K562 (cell line): ENCODE measurements around the gene UPK2. TPM values are rescaled to one million over a fixed set of nuclear protein-coding genes. Genes with fewer than 3 reads are reported as not detected.

ENCODE experiments used
- CAMTA2 ChIP-seq: fragments of 250-450 bp; sonication (Bioruptor Pico); conservative IDR thresholded peaks from 2 replicates; pipeline ENCODE4 v1.5.1; 2022
- CC2D1A ChIP-seq: fragments of 450-650 bp; IDR thresholded peaks from 2 replicates; pipeline ENCODE4 v1.6.1; 2017; ENCODE audit warnings: mild to moderate bottlenecking
- CHD4 ChIP-seq: fragments of 200-600 bp; sonication (generic); IDR thresholded peaks from 3 replicates; pipeline ENCODE4 v1.6.1; 2012; ENCODE audit warnings: low read depth, mild to moderate bottlenecking, mixed read lengths, low read length, inconsistent platforms; ENCODE audit not compliant: insufficient read depth, insufficient replicate concordance, poor library complexity, severe bottlenecking
- CTBP1 ChIP-seq: fragments of 450-650 bp; IDR thresholded peaks from 2 replicates; pipeline ENCODE4 v1.6.1; 2016; ENCODE audit warnings: borderline replicate concordance
- DNMT1 ChIP-seq: fragments of 450-650 bp; IDR thresholded peaks from 2 replicates; pipeline ENCODE4 v1.6.1; 2016; ENCODE audit warnings: antibody characterized with exemption, mild to moderate bottlenecking
- E2F1 ChIP-seq: sonication (generic); formaldehyde crosslinking; IDR thresholded peaks from 2 replicates; pipeline ENCODE4 v1.8.1; 2023; ENCODE audit warnings: mild to moderate bottlenecking, missing genetic modification reagents, moderate library complexity
- EP400 ChIP-seq: fragments of 450-650 bp; IDR thresholded peaks from 2 replicates; pipeline ENCODE4 v1.6.1; 2017; ENCODE audit warnings: antibody characterized with exemption, mild to moderate bottlenecking, moderate library complexity
- ETS1 ChIP-seq: conservative IDR thresholded peaks from 2 replicates; pipeline ENCODE4 v1.6.1; 2011; ENCODE audit warnings: low read depth, mild to moderate bottlenecking, low read length; ENCODE audit not compliant: control insufficient read depth
- FIP1L1 ChIP-seq: fragments of 200-400 bp; formaldehyde crosslinking; IDR thresholded peaks from 2 replicates; pipeline ENCODE4 v1.6.1; 2018; ENCODE audit warnings: mild to moderate bottlenecking, low read depth, low read length; ENCODE audit not compliant: poor library complexity, severe bottlenecking
- GABPB1 ChIP-seq: sonication (generic); formaldehyde crosslinking; IDR thresholded peaks from 2 replicates; pipeline ENCODE4 v1.8.0; 2022; ENCODE audit warnings: mild to moderate bottlenecking, missing genetic modification reagents
- HDAC1 ChIP-seq, 2 experiments: fragments of 450-650 bp; IDR thresholded peaks; 2 replicates each; pipeline ENCODE4 v1.6.1; 2016 to 2017; ENCODE audit warnings: inconsistent platforms in 1 of 2, mild to moderate bottlenecking in 1 of 2, moderate library complexity in 1 of 2
- L3MBTL2 ChIP-seq: fragments of 450-650 bp; IDR thresholded peaks from 2 replicates; pipeline ENCODE4 v1.6.1; 2016; ENCODE audit warnings: mild to moderate bottlenecking, moderate library complexity
- MAX ChIP-seq: sonication (generic); formaldehyde crosslinking; IDR thresholded peaks from 2 replicates; pipeline ENCODE4 v1.9.0; 2022; ENCODE audit warnings: mild to moderate bottlenecking, missing genetic modification reagents
- MTA2 ChIP-seq: fragments of 450-650 bp; IDR thresholded peaks from 2 replicates; pipeline ENCODE4 v1.6.1; 2016; ENCODE audit warnings: low read depth
- PHF8 ChIP-seq: fragments of 200-600 bp; sonication (generic); IDR thresholded peaks from 2 replicates; pipeline ENCODE4 v1.6.1; 2012; ENCODE audit warnings: mixed run types, mild to moderate bottlenecking, inconsistent platforms, low read length, moderate library complexity, borderline replicate concordance
- POLR3A ChIP-seq: IDR thresholded peaks from 2 replicates; pipeline ENCODE4 v1.6.1; 2011; ENCODE audit warnings: borderline replicate concordance, mild to moderate bottlenecking, moderate library complexity; ENCODE audit not compliant: insufficient read length, insufficient read depth; ENCODE audit errors: extremely low read depth
- RBM25 ChIP-seq: fragments of 200-400 bp; formaldehyde crosslinking; IDR thresholded peaks from 2 replicates; pipeline ENCODE4 v1.6.1; 2018; ENCODE audit warnings: low read length, low read depth, moderate library complexity; ENCODE audit not compliant: severe bottlenecking
- SMAD4 ChIP-seq: fragments of 250-450 bp; sonication (Bioruptor Pico); conservative IDR thresholded peaks from 2 replicates; pipeline ENCODE4 v1.8.0; 2021; ENCODE audit warnings: inconsistent platforms, mild to moderate bottlenecking, moderate library complexity
- TARDBP ChIP-seq: fragments of 450-650 bp; IDR thresholded peaks from 2 replicates; pipeline ENCODE4 v1.6.1; 2016
- ZNF140 ChIP-seq: fragments of 250-450 bp; sonication (Bioruptor Pico); IDR thresholded peaks from 2 replicates; pipeline ENCODE4 v1.8.0; 2021; ENCODE audit warnings: moderate library complexity, mild to moderate bottlenecking, inconsistent platforms
- ZNF384 ChIP-seq: IDR thresholded peaks from 2 replicates; pipeline ENCODE4 v1.6.1; 2012; ENCODE audit warnings: low read depth, low read length, improper control_type of control experiment
- ZNF395 ChIP-seq: fragments of 200-800 bp; sonication (Bioruptor generic); IDR thresholded peaks from 2 replicates; pipeline ENCODE4 v1.6.1; 2017; ENCODE audit warnings: missing genetic modification characterization, missing compliant biosample characterization
- ZNF830 ChIP-seq: fragments of 250-450 bp; sonication (Bioruptor Pico); IDR thresholded peaks from 2 replicates; pipeline ENCODE4 v1.5.0; 2021; ENCODE audit warnings: mild to moderate bottlenecking
- polyA plus RNA-seq, 8 experiments: library from polyadenylated mRNA; depleted of rRNA in 4 of 8; stranded (reverse) in 5 of 8; unstranded in 3 of 8; fragments of >200 nt; fragmentation: Nextera tagmentation in 2 of 8; fragmentation: Illumina TruSeq in 1 of 8; extraction: Ambion mirVana in 2 of 8; extraction: Trizol in 1 of 8; gene quantifications; 2 replicates each; pipeline versions ENCODE4 v1.2.1 to v1.2.3, GENCODE V29; 2011 to 2014; ENCODE audit warnings: inconsistent platforms in 1 of 8, missing spikeins in 1 of 8
- total RNA-seq, 7 experiments: library from RNA; depleted of rRNA in 6 of 7; stranded (reverse); fragments of >200 nt in 6 of 7; fragmentation: Illumina TruSeq in 2 of 7; extraction: Trizol in 2 of 7; gene quantifications; 2 replicates each; pipeline versions ENCODE4 v1.2.1 to v1.2.3, GENCODE V29; 2011 to 2021; ENCODE audit warnings: low replicate concordance in 1 of 7

Gene UPK2
- total and polyA plus RNA-seq, 9 of the 15 experiments (the other 6 are each of a cell fraction or from before 2014, with no cell fraction given) = not detected

GRCh38 chr11:118910309-118911112 is 45.6 kb upstream of the UPK2 start (continued):
- TF ChIP-seq ZNF395 (CRISPR knock-in tag) = peak; percentile 77; the same call in 1 of the 2 replicates
- TF ChIP-seq EP400 = peak; percentile 64; the same call in 1 of the 2 replicates
- TF ChIP-seq FIP1L1 = peak; percentile 29
- TF ChIP-seq MTA2 = no peak
- TF ChIP-seq E2F1 (CRISPR knock-in tag) = peak; percentile 53; the same call in 1 of the 2 replicates
- TF ChIP-seq CTBP1 = peak; percentile 43; the same call in 1 of the 2 replicates
- TF ChIP-seq MAX (CRISPR knock-in tag) = peak; percentile 88
- peak; percentile 69 for TF ChIP-seq CHD4
- peak; percentile 76 for TF ChIP-seq L3MBTL2
- TF ChIP-seq ZNF140 (CRISPR knock-in tag) = no peak
- TF ChIP-seq ZNF830 = no peak
- TF ChIP-seq CAMTA2 (CRISPR knock-in tag) = no peak
- no peak for TF ChIP-seq DNMT1
- TF ChIP-seq ZNF384 = no peak
- TF ChIP-seq GABPB1 (CRISPR knock-in tag) = peak; percentile 45; the same call in 1 of the 2 replicates
- peak; percentile 90 for TF ChIP-seq RBM25
- peak; percentile 72 to 83; a peak in 3 of 4 replicates for TF ChIP-seq HDAC1 (IDR thresholded peaks at IDR 0.05)
- 0 out of 2 replicates have a peak, but pooled peaks have one; percentile 22 for TF ChIP-seq TARDBP
- TF ChIP-seq POLR3A = no peak
- no peak for TF ChIP-seq CC2D1A
- no peak for TF ChIP-seq ETS1
- peak; percentile 26; the same call in 1 of the 2 replicates for TF ChIP-seq SMAD4 (CRISPR knock-in tag)
- peak; percentile 44; the same call in 1 of the 2 replicates for TF ChIP-seq PHF8
